HG02852 (cell line): ENCODE measurements around the gene ZNF638.
"Not testable (repeated sequence)": the region's sequence is repeated elsewhere in the genome, so short reads cannot be mapped to it uniquely, and the experiment has no call there.

Experiments
- ATAC-seq: cut with Tn5 transposase; IDR thresholded peaks from one replicate; pipeline ENCODE4 v1.9.1; 2021; ENCODE audit warnings: mild to moderate bottlenecking, moderate library complexity; ENCODE audit not compliant: unreplicated experiment

Gene ZNF638

GRCh38 chr2:71389384-71390072 is 57.9 kb downstream of the ZNF638 start:
- no peak for ATAC-seq

GRCh38 chr2:71393216-71393615 is 61.6 kb downstream of the ZNF638 start:
- no peak for ATAC-seq

- ATAC-seq: no peak
These were observed 63.9 kb downstream of the ZNF638 start for GRCh38 chr2:71395471-71395870.

GRCh38 chr2:71402427-71402826 is 70.8 kb downstream of the ZNF638 start:
- ATAC-seq: no peak

- ATAC-seq: no peak
These were observed 78.0 kb downstream of the ZNF638 start for GRCh38 chr2:71409611-71410010.

DNA sequence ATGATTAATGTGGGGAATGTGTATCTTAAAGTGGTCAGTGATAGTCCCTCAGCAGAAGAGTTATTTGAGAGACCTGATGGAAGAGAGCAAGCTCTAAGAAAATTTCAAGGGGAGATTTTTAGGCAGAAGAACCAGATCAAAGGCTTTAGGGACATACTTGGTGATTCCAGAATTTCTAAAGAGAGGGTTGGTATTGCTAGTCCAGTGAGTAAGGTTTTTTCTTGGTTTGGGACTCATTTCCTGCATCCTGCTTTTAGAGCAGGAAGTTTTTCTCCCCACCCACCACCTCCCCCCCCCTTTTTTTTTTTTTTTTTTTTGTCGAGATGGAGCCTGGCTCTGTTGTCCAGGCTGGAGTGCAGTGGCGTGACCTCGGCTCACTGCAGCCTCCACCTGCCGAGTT is 79.1 kb downstream of the ZNF638 start:
- ATAC-seq: no peak

DNA sequence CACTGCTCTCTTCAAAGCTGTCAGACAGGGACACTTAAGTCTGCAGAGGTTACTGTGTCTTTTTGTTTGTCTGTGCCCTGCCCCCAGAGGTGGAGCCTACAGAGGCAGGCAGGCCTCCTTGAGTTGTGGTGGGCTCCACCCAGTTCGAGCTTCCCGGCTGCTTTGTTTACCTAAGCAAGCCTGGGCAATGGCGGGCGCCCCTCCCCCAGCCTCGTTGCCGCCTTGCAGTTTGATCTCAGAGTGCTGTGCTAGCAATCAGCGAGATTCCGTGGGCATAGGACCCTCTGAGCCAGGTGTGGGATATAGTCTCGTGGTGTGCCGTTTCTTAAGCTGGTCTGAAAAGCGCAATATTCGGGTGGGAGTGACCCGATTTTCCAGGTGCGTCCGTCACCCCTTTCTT is 85.3 kb downstream of the ZNF638 start:
- not testable (repeated sequence) for ATAC-seq

DNA sequence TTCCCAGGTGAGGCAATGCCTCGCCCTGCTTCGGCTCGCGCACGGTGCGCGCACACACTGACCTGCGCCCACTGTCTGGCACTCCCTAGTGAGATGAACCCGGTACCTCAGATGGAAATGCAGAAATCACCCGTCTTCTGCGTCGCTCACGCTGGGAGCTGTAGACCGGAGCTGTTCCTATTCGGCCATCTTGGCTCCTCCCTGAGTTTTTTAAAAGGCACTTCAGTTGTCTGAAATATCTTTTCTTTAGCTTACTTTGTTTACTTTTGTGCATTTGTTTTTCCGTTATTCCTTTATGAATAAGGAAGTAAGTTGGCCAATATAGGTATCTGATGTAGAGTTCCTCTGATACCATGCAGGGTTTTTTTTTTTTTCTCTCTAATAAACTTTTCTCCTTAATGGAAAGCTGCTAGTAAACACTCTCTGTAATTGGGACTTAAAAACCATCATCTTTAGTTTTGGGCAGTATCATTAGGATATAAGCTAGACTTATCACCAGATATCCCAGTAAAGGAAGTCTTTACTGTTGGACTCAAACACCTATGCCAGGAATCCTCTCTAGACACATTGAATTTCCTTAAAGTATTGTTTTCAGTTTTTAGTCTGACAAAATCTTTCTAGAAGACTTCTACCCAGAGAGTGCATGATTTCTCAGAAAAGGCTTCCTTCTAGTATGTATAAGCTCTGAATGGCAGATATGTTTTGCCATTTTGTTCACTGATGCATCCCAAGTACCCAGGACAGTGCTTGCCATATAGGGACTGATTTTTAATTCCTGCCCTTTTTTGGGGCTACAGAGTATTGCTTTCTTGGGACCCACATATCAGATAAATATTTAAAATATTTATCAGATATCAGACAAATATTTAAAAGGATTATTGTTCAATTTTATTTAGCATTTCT is 86.0 kb downstream of the ZNF638 start:
- no peak for ATAC-seq

GRCh38 chr2:71419145-71419544 is 87.6 kb downstream of the ZNF638 start:
- no peak for ATAC-seq

DNA sequence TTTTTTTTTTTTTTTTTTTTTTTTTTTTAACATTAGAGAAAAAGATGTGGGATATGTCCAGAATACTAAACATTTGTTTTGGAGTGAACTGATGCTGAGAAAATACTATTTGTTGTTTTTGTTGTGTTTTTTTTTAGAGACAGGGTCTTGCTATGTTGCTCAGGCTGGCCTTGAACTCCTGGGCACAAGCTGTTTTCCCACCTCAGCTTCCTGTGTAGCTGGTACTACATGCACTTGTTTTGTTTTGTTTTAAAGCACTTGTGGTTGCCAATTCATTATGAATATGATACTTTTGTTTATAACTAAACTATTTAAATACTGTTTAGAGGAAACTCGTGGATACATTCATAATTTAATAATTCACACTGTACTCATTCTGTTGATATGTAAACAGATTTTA is 88.4 kb downstream of the ZNF638 start:
- no peak for ATAC-seq

GRCh38 chr2:71422786-71423185 is 91.2 kb downstream of the ZNF638 start:
- ATAC-seq: no peak

GRCh38 chr2:71423817-71424420 is 92.3 kb downstream of the ZNF638 start:
- no peak for ATAC-seq

GRCh38 chr2:71426721-71427120 is 95.1 kb downstream of the ZNF638 start:
- ATAC-seq: no peak

GRCh38 chr2:71428472-71429383 is 97.1 kb downstream of the ZNF638 start:
- ATAC-seq: no peak

DNA sequence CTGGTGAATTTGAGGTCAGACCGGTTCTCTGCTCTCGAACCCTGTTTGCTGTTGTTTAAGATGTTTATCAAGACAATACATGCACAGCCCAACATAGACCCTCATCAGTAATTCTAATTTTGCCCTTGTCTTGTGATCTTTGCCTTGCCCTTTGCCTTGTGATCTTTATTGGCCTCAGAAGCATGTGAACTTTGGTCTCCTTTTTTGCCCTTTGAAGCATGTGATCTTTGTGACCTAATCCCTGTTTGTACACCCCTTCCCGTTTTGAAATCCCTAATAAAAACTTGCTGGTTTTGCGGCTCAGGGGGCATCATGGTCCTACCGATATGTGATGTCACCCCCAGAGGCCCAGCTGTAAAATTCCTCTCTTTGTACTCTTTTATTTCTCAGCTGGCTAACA is 113.6 kb downstream of the ZNF638 start:
- not testable (repeated sequence) for ATAC-seq

DNA sequence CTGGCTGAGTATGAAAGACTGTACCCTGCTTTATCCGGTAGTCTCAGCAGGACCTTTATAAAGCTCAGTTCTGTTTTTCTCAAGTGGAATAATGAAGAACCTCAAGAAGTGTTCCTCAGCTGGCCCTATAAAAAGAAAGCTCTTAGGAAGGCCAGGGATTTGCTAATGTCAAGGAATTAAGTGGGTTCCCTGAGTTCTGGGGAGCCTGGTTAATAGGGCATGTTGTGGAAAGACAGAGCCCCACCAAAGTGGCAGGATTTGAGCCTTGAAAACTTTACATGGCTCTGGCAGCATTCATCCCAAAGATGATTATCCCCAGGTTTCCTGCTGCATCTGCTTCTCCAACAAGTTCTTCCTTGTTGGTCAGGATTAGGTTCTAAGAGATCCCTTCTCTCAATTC is 114.9 kb downstream of the ZNF638 start:
- no peak for ATAC-seq

- no peak for ATAC-seq
These were observed 117.8 kb downstream of the ZNF638 start for GRCh38 chr2:71449343-71449742.

GRCh38 chr2:71451705-71452104 is 120.1 kb downstream of the ZNF638 start:
- ATAC-seq: no peak

GRCh38 chr2:71452565-71452964 is 121.0 kb downstream of the ZNF638 start:
- ATAC-seq: no peak

DNA sequence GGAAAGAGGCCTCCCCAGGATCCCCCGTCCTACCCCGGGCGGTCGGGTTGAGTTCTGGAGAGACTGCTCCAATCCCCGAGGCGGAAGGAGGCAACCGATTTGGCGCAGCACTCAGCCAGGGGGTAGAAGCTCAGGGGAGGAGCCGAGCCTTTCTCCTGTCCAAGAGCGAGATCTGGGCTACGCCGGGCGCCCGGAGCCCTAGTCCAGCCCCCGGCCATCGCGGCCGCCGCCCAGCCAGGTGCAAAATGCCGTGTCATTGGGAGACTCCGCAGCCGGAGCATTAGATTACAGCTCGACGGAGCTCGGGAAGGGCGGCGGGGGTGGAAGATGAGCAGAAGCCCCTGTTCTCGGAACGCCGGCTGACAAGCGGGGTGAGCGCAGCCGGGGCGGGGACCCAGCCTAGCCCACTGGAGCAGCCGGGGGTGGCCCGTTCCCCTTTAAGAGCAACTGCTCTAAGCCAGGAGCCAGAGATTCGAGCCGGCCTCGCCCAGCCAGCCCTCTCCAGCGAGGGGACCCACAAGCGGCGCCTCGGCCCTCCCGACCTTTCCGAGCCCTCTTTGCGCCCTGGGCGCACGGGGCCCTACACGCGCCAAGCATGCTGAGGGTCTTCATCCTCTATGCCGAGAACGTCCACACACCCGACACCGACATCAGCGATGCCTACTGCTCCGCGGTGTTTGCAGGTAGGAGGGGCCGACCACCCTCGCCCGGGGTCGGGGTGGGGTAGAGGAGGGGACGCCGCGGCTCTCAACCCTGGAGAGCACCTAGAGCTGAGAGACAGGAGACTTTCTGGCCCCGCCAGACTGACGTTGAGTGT is 122.0 kb downstream of the ZNF638 start, which contains the start of gene DYSF:
Gene DYSF (plus strand): TSS at position 158 of the 817 bp plus-strand sequence.
- ATAC-seq: no peak
